Hindlimb muscle (tissue), 1 donor: Measurements from ENCODE around the gene KIF26B. TPM values are rescaled to one million over a fixed set of nuclear protein-coding genes. Genes with fewer than 3 reads are reported as not detected.
"Not testable (repeated sequence)": the region's sequence is repeated elsewhere in the genome, so short reads cannot be mapped to it uniquely, and the experiment has no call there.

Source experiments
- DNase-seq: peaks from one replicate; pipeline ENCODE4 v3.0.0-alpha.2; 2013
- polyA plus RNA-seq: library from polyadenylated mRNA; unstranded; fragments of 120-200 nt; gene quantifications from one replicate; pipeline ENCODE4 v1.2.1, GENCODE V29; 2013; ENCODE audit not compliant: insufficient read length

Gene KIF26B
- polyA plus RNA-seq, 1 donor: 0.99 TPM

DNA sequence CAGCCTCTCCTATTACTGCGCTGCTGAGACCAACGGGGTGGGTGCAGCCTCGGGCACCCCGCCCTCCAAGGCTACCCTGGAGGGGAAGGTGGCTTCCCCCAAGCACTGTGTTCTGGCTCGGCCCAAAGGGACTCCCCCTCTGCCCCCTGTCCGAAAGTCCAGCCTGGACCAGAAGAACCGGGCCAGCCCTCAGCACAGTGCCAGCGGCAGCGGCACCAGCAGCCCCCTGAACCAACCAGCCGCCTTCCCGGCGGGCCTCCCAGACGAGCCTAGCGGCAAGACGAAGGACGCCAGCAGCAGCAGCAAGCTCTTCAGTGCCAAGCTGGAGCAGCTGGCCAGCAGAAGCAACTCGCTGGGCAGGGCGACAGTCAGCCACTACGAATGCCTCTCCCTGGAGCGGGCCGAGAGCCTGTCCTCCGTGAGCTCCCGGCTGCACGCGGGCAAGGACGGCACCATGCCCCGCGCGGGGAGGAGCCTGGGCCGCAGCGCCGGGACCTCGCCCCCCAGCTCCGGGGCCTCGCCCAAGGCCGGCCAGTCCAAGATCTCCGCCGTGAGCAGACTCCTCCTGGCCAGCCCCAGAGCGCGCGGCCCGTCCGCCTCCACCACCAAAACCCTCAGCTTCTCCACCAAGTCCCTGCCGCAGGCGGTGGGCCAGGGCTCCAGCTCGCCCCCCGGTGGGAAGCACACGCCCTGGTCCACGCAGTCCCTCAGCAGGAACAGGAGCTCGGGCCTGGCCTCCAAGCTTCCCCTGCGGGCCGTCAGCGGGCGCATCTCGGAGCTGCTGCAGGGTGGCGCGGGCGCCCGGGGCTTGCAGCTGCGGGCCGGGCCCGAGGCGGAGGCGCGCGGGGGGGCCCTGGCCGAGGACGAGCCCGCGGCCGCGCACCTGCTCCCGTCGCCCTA is 533.1 kb downstream of the KIF26B start:
- no peak for DNase-seq

DNA sequence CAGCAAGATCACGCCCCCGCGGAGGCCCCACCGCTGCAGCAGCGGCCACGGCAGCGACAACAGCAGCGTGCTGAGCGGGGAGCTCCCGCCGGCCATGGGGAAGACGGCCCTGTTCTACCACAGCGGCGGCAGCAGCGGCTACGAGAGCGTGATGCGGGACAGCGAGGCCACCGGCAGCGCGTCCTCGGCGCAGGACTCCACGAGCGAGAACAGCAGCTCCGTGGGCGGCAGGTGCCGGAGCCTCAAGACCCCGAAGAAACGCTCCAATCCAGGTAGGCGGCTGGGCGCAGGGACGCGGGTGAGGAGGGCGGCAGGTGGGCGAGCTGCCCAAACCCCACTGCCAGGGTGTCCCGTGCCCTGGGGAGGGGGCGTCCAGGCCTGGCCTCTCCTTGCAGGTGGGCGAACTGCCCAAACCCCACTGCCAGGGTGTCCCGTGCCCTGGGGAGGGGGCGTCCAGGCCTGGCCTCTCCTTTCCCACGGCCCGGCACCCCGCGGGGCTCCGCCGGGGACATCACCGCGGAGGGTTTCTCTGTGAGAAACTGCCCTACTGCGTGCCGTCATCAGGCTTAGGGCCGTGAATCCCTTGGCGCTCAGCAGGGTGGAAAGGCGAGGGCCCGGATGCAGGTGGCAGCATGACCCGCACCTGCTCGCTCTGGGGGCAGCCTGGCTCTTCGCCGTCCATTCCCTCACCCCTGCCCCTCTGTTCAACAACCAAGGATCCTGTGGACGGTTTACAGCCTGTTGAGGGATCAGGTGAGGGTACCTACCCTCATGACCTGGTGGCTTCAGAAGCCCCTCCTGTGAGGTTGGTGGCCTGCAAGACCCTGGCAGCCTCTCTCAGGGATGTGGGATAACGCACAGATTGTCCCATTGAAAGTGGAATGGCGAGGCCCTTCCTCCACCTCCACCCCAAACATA is 534.0 kb downstream of the KIF26B start:
- DNase-seq: no peak

DNA sequence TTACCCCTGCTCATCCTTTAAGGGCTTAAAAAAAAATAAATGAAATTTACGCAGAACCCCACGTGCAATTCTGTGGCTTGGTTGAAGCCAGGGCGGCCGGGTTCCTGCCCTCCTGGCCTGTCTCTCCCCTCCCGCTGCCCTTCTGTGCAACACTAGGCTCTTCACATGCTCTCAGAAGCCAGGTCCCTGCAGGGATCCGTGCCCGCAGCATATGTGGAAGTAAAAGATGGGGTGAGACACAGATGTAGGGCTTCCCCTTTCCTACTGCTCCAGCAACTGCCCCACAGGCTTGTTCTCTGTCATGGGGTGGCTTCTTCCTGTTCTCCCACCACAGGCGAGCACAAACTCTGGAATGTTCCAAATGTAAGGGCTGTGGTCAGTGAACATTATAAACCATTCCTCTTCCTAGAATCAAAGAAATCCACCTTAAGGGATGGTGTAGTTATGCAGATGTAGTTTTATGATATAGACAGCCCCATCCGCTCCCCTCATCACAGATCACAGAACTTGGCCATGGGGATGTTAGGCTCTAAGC is 535.4 kb downstream of the KIF26B start:
- no peak for DNase-seq

DNA sequence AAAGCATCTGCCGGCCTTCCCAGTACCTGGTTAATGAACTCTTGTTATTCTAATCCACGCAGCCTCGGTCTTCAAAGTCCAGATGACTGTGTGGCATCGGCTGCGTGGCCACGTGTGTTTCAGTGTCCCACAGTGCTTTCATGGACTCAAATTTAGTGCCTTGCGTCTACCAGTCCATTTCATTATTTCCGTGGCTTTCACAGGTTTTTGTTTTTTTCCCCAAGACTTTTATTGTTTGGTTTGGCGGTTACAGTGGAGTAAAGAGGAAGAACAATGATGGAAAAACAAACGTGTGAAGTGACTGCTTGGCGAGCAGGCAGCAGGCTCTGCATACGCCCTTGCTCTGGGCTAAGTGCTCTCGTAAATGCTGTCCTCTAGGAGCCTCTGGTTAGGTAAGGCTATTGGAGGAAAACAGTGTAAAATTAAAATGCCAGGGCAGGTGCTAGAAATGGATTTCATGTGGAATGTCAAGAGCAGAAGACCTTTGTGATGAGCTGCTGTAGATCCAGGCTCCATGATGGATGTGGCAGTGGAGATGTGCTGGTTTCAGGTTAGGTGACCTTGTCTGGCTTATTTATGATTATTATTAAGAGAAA is 536.3 kb downstream of the KIF26B start:
- DNase-seq: no peak

DNA sequence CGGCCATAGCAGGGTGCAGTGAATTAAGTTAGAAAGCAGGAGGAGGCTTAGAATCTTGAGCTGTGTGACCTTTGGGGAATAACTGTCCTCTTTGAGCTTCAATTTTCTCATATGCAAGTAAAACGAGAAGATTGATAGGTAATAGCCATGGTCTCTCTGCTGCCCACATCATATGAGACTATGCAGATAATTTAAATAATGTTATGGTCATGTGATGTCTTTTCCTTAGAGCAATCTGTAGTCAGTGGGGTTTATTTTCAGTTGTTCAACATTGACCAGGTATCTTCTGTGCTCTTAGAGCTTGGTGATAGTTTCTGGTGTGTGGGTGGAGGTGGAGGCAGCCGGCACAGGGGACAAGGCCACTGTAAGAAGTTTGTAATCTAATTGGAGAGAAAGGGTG is 537.1 kb downstream of the KIF26B start:
- no peak for DNase-seq

DNA sequence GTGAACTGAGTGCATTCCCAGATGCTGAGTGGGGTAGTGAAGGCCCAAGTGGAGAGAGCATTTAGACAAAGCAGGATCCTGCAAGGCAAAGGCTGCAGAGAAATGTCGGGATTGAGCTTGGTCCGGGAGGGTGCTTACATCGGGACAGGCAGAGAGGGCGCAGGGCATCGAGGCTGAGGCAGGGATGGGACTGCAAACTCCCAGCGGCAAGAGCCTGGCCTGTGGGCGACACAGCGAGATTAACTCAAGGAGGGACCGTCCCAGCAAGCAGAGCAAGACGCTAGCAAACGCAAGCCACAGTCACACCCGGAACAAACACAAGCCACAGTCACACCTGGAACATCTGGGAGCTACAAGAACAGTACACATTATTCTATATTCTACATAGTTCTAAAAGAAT is 537.5 kb downstream of the KIF26B start:
- DNase-seq: no peak

DNA sequence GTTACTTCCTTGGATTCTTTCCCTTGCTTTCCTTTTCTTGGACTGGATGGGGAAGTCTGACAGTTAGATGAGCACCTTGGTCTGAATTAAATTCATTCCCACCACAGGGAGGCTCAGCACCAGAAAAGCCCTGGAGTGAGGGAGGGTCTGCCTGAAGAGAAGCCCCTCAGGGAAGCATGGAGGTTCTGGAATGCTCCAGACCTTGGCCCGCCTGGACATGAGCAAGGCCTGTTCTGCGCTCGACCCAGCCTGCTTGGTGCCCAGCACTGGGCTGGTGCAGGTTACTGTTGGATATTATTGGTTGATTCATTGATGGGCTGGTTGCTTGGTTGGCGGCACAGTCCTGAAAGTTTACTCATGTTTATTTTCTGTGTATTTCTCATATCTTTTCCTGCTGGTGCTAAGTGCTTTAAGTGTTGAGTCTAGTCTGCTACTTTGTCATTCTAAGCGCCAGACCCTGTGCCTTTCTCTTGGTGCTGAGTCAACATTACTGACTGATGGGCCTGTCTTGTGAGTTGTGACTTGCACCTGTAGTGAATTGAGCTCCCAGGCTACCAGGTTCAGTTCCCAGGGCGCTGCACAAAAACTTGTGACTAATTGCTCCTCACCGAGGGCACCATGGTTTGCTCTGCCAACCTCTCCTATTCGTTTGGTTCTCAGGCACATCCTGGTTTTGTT is 538.5 kb downstream of the KIF26B start:
- no peak for DNase-seq

DNA sequence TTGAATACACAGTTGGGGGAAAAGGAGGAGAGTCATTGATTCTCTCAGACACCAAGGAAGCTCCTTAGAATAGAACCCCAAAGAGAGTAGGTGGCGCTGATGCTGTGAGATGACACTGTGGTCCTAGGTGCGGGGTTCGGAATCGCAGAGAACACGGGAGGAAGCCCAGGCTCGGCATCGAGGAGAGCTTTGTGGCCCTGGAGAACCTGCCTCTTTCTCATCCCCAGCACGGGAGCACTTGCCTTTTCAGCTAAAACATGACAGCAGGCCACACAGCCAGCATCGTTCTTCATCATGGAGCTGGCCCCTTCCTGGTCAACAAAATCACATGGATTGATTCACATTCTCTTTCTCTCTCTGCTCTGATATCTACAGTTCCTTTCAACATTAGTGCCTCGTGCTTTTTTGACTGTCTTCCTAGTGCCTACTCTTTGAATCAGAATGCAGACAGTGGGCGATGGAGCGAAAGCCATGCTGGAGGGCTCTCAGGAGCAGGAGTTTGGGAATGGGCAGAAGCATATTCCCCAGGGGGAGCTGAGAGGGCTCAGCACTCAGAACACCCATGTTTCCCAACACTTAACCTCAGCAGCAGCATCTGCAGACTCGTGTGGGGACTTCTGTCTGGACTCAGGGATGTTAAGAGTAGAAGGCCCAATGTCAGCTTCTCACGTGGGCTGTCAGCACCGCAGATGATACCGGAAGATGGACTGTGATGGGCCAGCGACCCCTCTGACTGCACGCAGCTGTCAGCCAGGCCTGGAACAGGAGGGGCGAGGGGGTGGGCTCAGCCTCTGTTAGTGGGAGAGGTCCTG is 539.4 kb downstream of the KIF26B start:
- DNase-seq: no peak

DNA sequence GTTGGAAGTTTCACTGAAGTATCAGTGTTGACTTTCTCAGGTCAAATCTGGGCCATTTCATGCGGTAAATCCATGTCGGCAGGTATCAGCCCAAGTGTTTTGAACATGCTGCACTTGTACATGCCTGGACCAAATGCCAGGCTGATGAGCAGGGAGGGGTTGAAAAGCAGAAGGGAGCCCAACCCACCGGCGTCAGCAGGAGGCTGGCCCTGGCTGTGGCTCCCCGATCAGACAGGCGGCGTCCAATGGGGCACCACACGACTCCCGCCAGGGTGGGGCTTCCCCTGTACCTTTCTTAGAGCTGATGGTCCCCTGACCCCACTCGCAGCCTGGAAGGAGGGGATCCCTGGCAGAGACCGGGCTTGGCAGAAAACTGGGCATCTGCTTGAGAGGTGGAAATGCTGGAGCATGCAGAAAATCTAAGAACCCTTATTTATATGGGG is 540.0 kb downstream of the KIF26B start:
- DNase-seq: no peak

DNA sequence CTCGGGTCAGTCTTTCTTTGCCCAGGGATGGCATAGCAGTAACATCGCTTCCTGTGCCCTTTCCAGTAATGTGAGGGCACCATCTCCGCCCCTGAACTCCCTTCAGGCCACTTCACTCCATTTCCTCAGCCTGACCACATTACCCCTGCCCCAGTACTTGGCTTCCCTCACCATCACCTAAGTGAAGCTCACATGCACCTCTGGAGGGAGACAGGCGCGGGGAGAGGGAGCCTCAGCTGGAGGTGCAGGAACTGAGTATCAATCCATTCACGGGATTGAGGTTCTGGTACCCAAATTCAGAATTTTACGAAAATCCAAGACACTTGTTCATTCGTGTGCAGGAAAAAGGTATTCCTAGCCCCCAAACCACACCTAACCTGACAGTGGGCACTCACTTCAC is 540.4 kb downstream of the KIF26B start:
- DNase-seq: no peak

DNA sequence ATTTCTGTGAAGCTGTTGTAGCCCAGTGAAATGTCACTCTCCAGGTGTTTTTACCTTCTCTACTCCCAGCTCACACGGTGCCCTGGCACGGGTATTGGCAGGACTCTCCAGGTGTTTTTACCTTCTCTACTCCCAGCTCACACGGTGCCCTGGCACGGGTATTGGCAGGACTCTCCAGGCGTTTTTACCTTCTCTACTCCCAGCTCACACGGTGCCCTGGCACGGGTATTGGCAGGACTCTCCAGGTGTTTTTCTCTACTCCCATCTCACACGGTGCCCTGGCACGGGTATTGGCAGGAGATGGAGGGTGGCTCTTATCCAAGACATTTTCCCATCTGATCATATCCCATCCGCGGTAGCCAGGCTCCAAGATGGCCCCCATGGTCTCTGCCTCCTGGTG is 540.9 kb downstream of the KIF26B start:
- not testable (repeated sequence) for DNase-seq

DNA sequence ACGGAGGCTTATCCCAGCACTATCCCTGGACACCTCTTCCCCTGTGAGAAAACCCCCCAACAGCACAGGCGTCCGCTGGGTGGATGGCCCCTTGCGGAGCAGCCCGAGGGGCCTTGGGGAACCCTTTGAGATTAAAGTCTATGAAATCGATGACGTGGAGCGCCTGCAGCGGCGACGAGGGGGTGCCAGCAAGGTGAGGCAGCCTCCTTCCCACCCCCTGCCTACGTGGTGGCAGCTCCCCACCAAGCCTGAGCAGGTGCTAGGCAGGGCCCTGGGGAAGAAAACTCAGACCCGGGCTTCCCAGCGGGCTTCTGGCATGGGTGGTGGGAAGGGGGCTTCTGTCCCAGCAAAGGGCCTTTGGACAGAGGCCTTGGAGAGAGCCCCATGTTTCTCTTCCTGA is 543.3 kb downstream of the KIF26B start:
- no peak for DNase-seq

DNA sequence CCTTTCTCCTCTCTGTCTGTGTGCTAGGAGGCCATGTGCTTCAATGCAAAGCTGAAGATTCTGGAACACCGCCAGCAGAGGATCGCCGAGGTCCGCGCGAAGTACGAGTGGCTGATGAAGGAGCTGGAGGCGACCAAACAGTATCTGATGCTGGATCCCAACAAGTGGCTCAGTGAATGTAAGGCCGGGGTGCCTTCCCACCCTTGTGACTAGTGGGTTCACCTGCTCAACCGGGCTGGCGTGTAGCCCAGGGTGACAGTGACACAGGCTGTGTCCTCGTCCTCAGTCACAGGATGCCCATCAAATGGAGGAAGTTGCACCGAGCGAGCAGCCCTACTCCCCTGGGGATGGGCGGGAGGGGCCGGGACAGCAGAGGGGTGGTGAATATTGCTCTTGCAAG is 544.1 kb downstream of the KIF26B start:
- no peak for DNase-seq

DNA sequence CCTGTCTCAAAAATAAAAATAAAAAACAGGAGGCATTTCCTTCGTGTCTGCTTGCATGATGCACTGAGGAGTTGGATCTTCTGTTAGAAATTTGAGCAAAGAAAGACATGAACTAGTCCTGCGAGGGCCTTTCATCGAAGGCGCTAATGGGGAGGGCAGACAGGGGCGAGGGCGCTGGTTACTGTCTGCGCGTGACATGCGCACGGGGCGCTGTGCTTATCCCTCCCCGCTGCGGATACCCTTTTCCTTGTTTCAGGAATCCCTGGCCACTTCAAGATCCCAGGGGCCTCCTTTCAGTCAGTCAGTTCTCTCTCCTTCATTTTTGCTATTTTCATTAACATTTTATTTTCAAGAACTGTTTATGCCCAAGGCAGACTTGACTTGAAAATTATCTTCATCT is 545.8 kb downstream of the KIF26B start:
- DNase-seq: no peak

DNA sequence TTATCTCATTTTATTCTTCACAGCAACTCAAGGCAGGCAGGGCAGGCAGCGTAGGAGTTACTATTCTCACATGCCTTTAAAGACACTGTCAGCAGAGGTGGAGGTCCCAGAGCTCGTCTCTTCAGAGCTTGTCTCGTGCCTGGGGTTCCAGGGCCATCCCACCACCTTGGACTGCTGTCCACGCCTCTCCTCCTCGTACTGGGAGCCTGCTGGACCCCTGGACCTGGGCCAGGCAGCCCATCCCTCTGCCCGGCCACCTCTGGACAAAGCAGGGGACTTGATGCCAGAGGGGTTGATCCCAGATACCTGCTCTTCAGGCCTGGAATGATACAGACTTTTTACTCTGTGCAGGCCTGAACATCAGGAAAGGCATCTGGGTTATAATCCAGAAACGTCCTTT is 546.8 kb downstream of the KIF26B start:
- DNase-seq: no peak

DNA sequence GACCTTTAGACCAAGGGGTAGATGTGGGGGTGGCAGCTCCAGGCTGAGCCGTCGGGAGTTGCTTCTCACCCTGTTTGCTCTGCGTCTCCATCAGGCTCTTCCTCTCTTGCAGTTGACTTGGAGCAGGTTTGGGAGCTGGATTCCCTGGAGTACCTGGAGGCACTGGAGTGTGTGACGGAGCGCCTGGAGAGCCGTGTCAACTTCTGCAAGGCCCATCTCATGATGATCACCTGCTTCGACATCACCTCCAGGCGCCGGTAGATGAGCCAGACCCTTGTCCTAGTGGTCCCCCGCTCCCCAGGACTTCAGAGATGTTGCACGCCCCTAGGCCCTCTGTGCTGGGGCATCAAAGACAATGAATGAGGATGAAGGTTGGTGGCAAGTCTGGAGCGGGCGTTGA is 547.6 kb downstream of the KIF26B start:
- DNase-seq: no peak

DNA sequence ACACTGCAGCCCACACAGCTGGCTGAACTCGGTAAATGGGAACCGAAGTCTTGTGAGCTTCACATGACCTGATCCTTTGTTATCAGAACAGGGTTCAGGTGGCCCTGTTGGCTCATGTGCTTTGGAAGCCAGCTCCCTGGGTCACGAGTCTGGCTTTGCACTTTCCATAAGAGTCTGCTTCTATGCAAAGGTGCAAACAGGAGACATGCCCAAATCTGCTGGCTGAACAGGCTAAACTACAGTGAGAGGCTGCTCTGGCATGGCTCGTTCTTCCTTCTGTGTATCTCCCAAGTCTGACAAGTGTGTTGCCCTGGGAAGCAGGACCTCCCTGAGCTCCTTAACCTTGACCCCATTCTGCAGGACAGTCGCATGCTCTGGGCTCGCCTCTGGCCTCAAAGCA is 549.6 kb downstream of the KIF26B start:
- no peak for DNase-seq

DNA sequence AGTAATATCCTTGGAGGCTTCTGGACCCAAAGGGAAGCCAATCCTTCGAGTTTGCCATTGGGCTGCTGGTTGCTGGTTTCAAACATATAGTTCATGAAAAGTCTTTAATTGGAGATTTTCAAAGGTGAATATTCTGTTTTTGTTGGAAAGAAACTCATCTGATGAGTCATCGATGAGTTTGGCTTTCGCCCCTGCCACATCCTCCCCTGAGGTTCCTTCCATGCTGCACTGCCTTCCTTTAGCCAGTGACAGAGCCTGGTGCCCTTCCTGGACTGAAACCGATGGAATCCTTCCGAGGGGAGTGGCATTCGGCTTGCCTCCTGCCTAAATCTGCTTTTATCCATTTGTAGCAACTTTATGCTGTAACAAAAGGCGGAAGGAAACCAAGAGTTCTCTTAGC is 550.0 kb downstream of the KIF26B start:
- DNase-seq: no peak

DNA sequence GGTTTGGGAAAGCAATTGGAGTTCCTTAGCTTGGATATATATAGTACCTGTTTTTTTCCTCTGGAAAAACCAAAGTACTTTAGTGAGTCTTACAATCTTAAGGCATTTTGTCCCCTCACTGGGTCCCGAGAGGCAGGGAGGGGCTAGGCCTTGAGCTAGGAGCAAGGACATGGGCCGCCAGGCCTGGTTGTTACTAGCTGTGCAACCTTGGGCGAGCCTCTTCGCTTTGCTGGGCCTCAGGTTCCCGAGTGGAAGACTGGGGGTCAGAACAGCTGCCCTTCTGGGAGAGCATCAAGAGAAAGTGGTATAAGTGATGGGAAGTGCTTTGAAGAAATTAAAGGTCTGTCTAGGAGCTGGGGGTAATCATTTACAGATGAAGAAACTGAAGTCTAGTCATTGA is 553.2 kb downstream of the KIF26B start:
- DNase-seq: no peak

DNA sequence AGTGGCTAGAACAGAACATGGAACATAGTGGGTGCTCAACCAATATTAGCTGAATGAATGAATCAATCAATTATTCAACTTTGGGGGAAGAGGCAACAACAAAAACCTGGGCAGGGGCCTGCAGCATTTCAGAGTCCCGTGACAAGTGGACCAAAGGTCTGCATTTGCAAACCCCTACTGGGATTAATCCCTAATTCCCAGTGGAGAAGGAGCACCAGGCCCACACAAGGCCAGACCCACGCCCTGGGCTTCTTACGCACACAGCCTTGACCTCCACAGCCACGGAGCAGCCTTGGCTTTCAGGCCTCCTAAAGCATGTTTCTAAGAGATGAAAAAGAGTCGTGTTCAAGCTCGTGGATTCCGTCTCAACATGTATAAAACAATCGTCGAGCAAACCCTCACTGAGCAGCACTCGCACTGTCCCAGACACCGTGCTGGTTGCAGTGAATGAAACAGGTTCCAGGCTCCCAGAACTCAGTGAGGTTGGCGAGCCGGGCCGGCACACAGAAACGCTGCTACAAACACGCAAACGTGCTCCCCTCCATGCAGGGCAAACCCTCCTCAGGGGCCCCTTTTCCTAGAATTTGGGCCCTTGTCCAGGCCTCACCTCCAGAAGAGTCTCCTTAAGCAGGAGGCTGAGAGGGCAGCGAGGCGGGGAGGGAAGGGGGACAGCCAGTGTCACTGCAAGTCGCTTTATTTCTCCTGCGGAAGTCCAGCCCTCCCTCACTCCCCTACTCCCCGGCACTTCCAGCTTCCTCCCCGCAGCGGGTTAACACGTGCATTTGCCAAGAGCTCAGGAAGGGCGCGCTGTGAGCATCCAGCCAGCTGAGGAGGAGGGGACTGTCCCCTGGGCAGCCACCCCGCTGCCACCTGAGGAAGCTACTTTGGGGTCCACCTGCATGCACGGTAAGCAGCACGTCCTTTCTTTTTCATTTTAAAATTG is 556.4 kb downstream of the KIF26B start:
- DNase-seq: no peak
